Measurements from ENCODE around the gene SERGEF.

SERGEF gene

DNA sequence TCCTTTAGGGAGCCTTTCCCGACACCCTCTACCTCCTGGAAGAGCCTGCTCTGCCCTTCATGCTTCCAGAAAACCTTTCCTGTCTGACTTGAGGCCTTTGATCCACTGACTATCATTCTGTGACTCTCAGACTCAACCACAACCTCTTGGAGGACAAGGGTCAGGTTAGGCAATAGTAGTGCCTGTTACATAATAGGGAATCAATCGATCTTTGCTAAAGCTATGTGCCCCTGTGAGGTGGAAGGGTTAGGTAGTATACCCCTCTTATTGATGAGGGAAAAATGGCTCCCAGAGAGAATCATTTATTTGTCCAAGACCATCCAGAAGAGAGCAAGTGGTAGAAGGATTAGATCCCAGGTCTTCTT lies 262.1 kb downstream of the SERGEF start:
- FAIRE-seq (no peak), DNase-seq (ENCODE audit: insufficient read length, low spot score) (no peak)
- TF ChIP-seq POLR2A (IDR thresholded peaks at IDR 0.05; ENCODE audit: low read depth, low read length) (no peak), SPI1 (IDR thresholded peaks at IDR 0.05; ENCODE audit: low read depth, low read length) (no peak), POU2F2 (IDR thresholded peaks at IDR 0.05; ENCODE audit: low read depth, low read length) (no peak), TAF1 (IDR thresholded peaks at IDR 0.05; ENCODE audit: low read depth, low read length) (no peak), PAX5 (IDR thresholded peaks at IDR 0.05; ENCODE audit: insufficient read depth, low read length, severe bottlenecking) (no peak), POLR2AphosphoS5 (IDR thresholded peaks at IDR 0.05; ENCODE audit: low read depth, low read length) (no peak)

DNA sequence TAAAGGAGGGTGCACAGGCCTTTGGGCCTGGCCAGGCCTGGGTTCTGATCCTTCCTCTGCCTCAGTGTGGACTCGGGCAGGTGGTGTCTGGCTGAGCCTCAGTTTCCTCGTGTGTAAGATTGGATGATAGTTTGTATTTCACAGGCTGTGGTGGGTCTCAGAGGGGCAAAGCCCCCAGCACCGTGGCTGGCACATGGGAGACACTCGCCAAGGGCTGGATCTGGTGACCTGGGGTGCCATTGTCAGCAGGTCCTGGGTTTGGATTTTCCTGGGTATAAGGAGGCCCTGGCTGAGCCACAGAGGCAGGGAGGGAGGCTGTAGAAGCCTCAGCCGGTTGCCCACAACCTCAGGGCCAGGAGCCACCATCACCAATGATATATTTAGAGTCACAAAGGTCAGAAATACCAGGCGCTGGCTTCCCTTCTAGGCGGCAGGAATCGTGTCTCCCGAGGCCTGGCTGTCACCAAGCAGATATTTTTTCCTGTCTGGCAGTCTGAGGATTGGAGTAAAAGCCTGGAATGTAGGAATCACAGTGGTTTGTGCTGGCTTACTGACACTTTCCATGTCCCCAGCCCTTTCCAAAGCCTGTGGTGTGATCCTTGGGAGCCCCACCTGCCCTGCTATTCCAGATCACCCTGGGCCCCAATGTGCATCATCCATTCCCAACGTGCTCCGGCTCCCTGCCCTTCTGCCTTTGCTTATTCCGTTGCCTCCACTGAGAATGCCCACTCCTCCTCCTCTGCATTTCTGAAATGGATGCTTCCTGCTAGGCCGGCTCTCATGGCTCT lies 262.6 kb downstream of the SERGEF start:
- no peak for DNase-seq (ENCODE audit: insufficient read length, low spot score)
- no peak for FAIRE-seq
- no peak for TF ChIP-seq SPI1 (IDR thresholded peaks at IDR 0.05; ENCODE audit: low read depth, low read length)
- no peak for TF ChIP-seq POLR2A (IDR thresholded peaks at IDR 0.05; ENCODE audit: low read depth, low read length)
- TF ChIP-seq TAF1 (IDR thresholded peaks at IDR 0.05; ENCODE audit: low read depth, low read length): no peak
- TF ChIP-seq POU2F2 (IDR thresholded peaks at IDR 0.05; ENCODE audit: low read depth, low read length): no peak
- no peak for TF ChIP-seq POLR2AphosphoS5 (IDR thresholded peaks at IDR 0.05; ENCODE audit: low read depth, low read length)
- TF ChIP-seq PAX5 (IDR thresholded peaks at IDR 0.05; ENCODE audit: insufficient read depth, low read length, severe bottlenecking): no peak

DNA sequence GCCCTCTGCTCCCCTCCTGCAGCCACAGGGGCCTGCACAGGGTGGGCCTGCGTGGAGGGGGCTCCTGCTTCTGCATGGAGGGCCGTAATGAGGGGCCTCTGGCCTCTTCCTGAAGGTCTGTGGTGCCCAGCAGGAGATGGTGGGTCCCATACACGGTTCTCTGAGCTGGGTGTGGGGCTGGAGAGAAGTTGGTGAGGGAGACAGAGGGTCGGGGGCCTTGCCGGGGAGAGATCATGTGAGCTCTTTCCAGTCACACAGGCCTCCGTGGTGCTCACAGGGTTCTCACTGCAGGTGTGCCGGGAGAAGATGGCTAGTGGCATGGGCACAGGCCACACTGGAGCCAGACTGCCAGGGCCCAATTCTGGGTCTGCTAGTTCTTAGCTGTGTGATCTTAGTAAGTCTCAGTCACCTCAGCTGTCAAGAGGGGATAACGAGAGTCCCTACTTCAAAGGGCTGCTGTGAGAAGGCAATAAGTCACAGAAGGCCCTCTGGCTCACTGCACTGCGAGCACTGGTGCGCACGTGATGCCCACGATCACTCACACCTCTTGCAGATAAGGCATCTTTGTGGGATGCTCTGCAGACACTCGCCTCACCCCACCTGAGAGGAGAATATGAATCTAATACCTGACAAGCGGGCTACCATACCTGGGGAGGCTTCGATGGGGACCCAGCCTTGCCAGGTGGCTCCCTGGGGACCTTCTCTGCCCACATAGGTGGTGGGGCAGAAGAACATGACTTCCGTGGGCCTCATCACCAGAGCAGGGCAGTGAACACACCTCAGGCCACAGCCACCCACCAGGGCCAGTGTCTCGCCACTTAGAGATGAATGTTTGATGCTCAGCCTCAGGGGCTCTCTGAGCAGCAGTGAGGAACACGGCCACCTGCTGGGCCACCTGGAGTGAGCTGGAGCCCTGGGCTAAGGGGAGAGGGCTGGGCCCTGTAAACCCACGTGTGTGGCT lies 263.8 kb downstream of the SERGEF start:
- no peak for DNase-seq (ENCODE audit: insufficient read length, low spot score)
- FAIRE-seq: no peak
- TF ChIP-seq PAX5 (IDR thresholded peaks at IDR 0.05; ENCODE audit: insufficient read depth, low read length, severe bottlenecking) (no peak), TAF1 (IDR thresholded peaks at IDR 0.05; ENCODE audit: low read depth, low read length) (no peak), POU2F2 (IDR thresholded peaks at IDR 0.05; ENCODE audit: low read depth, low read length) (no peak), POLR2AphosphoS5 (IDR thresholded peaks at IDR 0.05; ENCODE audit: low read depth, low read length) (no peak), POLR2A (IDR thresholded peaks at IDR 0.05; ENCODE audit: low read depth, low read length) (no peak), SPI1 (IDR thresholded peaks at IDR 0.05; ENCODE audit: low read depth, low read length) (no peak)

DNA sequence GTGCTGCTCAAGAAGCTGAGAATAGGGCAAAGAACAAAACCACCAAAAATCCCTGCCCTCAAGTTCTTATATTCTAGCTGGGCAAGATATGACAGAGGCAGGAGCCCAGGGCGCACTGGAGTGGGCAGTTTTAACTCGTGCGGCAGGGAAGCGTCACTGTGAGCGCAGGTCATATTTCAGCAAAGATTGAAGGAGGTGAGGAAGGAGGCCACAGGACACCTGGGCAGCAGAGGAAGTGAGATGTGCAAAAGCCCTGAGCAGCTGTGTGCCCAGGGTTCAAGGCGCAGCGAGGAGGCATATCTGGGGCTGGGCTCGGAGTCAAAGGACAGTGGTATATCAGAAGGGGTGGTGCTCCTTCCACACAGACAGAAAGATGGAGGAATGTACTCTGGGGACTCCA lies 264.8 kb downstream of the SERGEF start:
- FAIRE-seq (no peak), DNase-seq (ENCODE audit: insufficient read length, low spot score) (no peak)
- no peak for TF ChIP-seq POLR2AphosphoS5 (IDR thresholded peaks at IDR 0.05; ENCODE audit: low read depth, low read length)
- TF ChIP-seq TAF1 (IDR thresholded peaks at IDR 0.05; ENCODE audit: low read depth, low read length): no peak
- TF ChIP-seq PAX5 (IDR thresholded peaks at IDR 0.05; ENCODE audit: insufficient read depth, low read length, severe bottlenecking): no peak

DNA sequence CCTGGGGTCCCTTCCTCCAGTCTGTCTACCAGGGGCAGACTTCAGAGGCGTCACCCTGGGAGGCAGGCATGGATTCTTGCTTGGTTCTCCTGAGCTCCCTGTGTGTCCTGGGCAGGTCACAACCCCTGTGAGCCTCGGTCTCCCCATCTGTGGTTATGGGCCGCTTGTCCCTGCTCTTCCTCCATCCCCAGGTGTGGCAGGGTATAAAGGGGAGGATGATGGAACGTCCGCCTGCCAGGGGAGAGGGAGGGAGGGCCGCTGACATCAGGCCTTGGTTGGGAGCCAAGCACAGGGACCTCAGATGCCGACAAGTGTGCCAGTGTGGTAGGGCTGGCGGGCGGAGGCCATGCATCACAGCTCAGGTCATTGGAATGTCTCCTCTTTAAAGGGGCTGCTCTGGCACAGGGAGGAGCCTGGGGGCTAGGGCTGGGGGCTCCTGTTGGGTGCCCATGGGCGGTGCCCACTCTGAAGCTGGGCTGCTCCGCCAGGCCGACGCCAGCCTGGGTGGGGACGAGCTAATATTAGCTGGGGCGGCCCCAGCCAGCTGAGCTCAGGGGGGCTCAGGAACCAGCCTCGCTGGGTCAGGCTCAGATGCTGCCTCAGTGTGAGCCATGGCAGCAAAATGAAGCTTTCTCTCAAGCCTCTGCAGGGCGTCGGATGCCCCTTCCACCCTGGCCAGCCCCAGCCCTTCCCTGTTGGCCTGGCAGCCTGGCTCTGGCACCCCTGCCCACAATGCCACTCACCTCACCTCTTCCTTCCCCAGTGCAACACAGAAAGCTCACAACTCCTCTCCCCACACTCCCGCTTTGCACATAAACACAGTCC lies 265.5 kb downstream of the SERGEF start:
- TF ChIP-seq POU2F2 (IDR thresholded peaks at IDR 0.05; ENCODE audit: low read depth, low read length) (no peak), SPI1 (IDR thresholded peaks at IDR 0.05; ENCODE audit: low read depth, low read length) (no peak), PAX5 (IDR thresholded peaks at IDR 0.05; ENCODE audit: insufficient read depth, low read length, severe bottlenecking) (no peak), POLR2AphosphoS5 (IDR thresholded peaks at IDR 0.05; ENCODE audit: low read depth, low read length) (no peak), TAF1 (IDR thresholded peaks at IDR 0.05; ENCODE audit: low read depth, low read length) (no peak), POLR2A (IDR thresholded peaks at IDR 0.05; ENCODE audit: low read depth, low read length) (no peak)
- FAIRE-seq (no peak), DNase-seq (ENCODE audit: insufficient read length, low spot score) (no peak)

DNA sequence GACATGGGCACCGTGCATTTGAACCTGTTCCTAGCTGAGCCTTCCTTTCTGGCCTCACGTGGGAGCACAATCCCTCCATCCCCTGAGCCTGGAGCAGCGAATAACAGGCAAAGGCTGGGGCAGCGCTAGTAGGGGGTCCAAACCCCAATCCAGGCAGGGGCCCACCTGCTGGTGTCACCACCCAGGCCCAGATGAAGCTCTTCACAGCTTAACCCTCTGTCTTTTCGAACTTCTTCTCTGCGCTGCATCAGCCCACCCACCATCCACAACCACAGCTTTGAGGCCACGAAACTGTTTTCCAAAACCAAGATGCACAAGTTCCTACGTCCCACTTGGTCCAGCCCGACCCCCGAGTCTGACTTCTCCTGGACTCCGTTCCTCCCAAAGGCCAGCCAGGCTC lies 266.8 kb downstream of the SERGEF start:
- no peak for TF ChIP-seq TAF1 (IDR thresholded peaks at IDR 0.05; ENCODE audit: low read depth, low read length)
- TF ChIP-seq POU2F2 (IDR thresholded peaks at IDR 0.05; ENCODE audit: low read depth, low read length): no peak
- TF ChIP-seq POLR2A (IDR thresholded peaks at IDR 0.05; ENCODE audit: low read depth, low read length): no peak
- TF ChIP-seq POLR2AphosphoS5 (IDR thresholded peaks at IDR 0.05; ENCODE audit: low read depth, low read length): no peak
- no peak for TF ChIP-seq SPI1 (IDR thresholded peaks at IDR 0.05; ENCODE audit: low read depth, low read length)
- no peak for TF ChIP-seq PAX5 (IDR thresholded peaks at IDR 0.05; ENCODE audit: insufficient read depth, low read length, severe bottlenecking)
- no peak for DNase-seq (ENCODE audit: insufficient read length, low spot score)
- no peak for FAIRE-seq

DNA sequence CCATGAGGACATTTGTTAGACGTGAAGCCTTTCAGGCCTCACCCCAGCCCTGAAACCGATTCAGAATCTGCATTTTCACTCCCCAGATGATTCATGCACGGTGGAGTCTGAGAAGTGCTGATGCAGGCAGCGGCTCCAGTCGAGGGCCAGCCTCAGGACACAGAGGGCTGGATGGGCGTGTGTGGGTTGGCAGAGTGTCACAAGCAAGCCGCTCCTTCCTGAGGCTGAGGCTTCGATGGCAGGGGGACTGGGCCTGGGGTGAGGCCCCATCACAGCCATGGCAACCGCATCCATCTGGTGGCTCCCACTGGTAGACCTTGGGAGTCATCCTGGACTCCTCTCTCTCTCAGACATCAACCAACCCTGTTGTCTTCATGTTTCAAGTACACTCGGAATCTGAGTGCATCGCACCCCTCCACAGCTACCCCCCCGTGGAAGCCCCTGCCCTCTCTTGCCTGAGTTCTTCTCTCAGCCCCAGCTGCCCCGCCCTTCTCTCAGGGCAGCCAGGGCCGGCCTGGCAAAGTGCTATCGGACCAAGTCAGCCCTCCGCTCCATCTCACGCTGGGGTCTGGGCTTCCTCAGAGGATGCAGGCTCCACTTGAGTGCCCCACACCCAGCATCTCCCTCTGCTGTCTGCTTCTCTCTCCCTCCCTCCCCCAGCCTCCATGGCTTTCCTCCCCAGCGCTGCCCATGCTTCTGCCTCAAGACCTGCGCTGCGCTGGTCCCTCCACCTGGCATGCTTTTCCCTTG lies 267.6 kb downstream of the SERGEF start:
- FAIRE-seq: no peak
- no peak for TF ChIP-seq POLR2A (IDR thresholded peaks at IDR 0.05; ENCODE audit: low read depth, low read length)
- DNase-seq (ENCODE audit: insufficient read length, low spot score): no peak

DNA sequence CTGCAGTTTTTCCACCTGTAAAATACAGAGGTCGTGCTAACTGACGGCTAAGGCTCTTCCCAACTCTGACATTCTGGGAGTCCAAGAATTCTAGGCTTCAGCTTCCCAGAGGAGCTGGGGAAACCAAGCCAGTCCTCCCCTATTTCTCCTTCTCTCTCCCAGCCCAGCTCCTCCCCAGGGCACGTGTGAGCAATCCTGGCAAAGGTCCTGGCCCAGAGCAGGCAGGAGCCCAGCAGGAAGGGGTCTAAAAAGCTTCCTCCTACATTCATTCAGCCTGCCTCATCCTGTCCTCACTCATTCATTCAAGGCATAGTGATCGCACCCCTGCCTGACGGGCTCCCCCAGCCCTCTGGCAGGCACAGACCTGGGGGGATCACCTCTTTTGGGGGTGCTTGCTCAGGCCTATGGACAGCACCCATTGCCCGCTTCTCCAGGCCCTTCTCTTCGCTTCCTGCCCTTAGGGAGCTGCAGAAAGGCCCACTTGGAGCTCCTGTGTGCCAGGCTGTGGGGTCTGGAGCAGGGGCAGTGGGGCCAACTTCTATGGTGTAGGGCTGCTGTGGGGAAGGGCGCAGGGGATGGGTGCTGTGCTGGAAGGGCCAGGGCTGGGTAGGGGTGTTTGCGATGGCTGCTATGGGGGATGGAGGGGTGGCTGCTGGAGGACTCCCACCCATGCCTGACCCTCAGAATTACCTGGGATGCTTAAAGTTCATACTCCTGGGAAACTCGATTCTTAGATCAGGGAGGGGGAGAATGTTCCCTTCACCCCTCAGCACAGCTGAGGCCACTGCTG lies 268.5 kb downstream of the SERGEF start:
- TF ChIP-seq PAX5 (IDR thresholded peaks at IDR 0.05; ENCODE audit: insufficient read depth, low read length, severe bottlenecking) (no peak), SPI1 (IDR thresholded peaks at IDR 0.05; ENCODE audit: low read depth, low read length) (no peak)
- FAIRE-seq (no peak), DNase-seq (ENCODE audit: insufficient read length, low spot score) (no peak)
